Body of pancreas (tissue), 4 donors: Measurements from ENCODE around the gene NOX1. TPM values are rescaled to one million over a fixed set of nuclear protein-coding genes. Genes with fewer than 3 reads are reported as not detected.
"Not testable (repeated sequence)": the region's sequence is repeated elsewhere in the genome, so short reads cannot be mapped to it uniquely, and the experiment has no call there.

Experiments
- ATAC-seq: fragments of 150-250 bp; one replicate; pipeline ENCODE4 v1.9.1; 2016
- DNase-seq, 4 donors: peaks; one replicate each; pipeline ENCODE4 v3.0.0-alpha.2; 2019
- H3K27ac ChIP-seq, 4 donors: fragments of 200-600 bp; sonication (generic); 1 replicate in 3 of 4; 2 replicates in 1 of 4; pipeline versions ENCODE4 v1.5.1 to v1.6.1; 2016 to 2019; ENCODE audit warnings: mild to moderate bottlenecking in 1 of 4, mixed read lengths in 1 of 4, moderate library complexity in 1 of 4
- H3K27me3 ChIP-seq, 2 donors: fragments of 200-600 bp; sonication (generic); one replicate each; pipeline ENCODE4 v1.6.0; 2016; ENCODE audit warnings: mild to moderate bottlenecking in 1 of 2
- H3K36me3 ChIP-seq, 2 donors: fragments of 200-600 bp; sonication (generic); replicated peaks in 1 of 2; 2 replicates each; pipeline ENCODE4 v1.5.1; 2016; ENCODE audit warnings: low read depth in 2 of 2; ENCODE audit not compliant: insufficient read depth in 1 of 2
- H3K4me1 ChIP-seq: fragments of 200-600 bp; sonication (generic); one replicate; pipeline ENCODE4 v1.6.0; 2016
- H3K4me3 ChIP-seq, 2 donors: fragments of 200-600 bp; sonication (generic); 1 replicate in 1 of 2; 2 replicates in 1 of 2; pipeline ENCODE4 v1.5.1; 2016 to 2019
- H3K9me3 ChIP-seq, 3 donors: fragments of 200-600 bp; sonication (generic); 1 replicate in 2 of 3; 2 replicates in 1 of 3; pipeline ENCODE4 v1.5.1; 2016
- CTCF ChIP-seq, 7 experiments: fragments of 450-650 bp in 4 of 7; fragments of 200-600 bp in 3 of 7; sonication (generic) in 3 of 7; IDR thresholded peaks; one replicate each; pipeline ENCODE4 v1.5.1; 2016 to 2019; ENCODE audit warnings: antibody characterized with exemption in 7 of 7
- POLR2A ChIP-seq, 3 donors: fragments of 450-650 bp; IDR thresholded peaks; one replicate each; pipeline ENCODE4 v1.6.1; 2016; ENCODE audit warnings: antibody characterized with exemption in 3 of 3, mild to moderate bottlenecking in 2 of 3
- WGBS, 2 donors: methylation state at CpG; one replicate each; pipeline ENCODE4 v1.1.5; 2017; 5-methylcytosine and 5-hydroxymethylcytosine counted together
- intact Hi-C: fragments of 100-400 bp; cut with DNase I; formaldehyde crosslinking; loops from one replicate; pipeline ENCODE4 v1.15.1; 2023
- small RNA-seq: library from RNA; depleted of rRNA; stranded (forward); fragments of <200 nt; gene quantifications from one replicate; pipeline ENCODE3, GENCODE V24; 2016
- total RNA-seq, 2 donors: library from RNA; depleted of rRNA; stranded (reverse); fragments of >200 nt; gene quantifications; one replicate each; pipeline ENCODE4 v1.1.0, GENCODE V29; 2016

NOX1 gene
- total RNA-seq, 2 donors from 2014 or later: not detected

GRCh38 chrX:100802843-100803242, 71.3 kb downstream of the NOX1 start:
- DNase-seq: no peak
- H3K9me3 ChIP-seq: no peaks in the 10 kb centered on the region
- no peak overlapping the region for H3K4me3 ChIP-seq
- intact Hi-C loops: no loop called here
- no peak for TF ChIP-seq POLR2A (IDR thresholded peaks at IDR 0.05)
- TF ChIP-seq CTCF (IDR thresholded peaks at IDR 0.05): no peak
- ATAC-seq: no peak
- H3K27ac ChIP-seq: no peak overlapping the region
- WGBS, 2 donors: 71 to 74% methylated on average over 3 of the region's 3 CpGs
- H3K36me3 ChIP-seq: no peaks in the 10 kb centered on the region
- no peaks in the 10 kb centered on the region for H3K27me3 ChIP-seq
- no peaks in the 10 kb centered on the region for H3K4me1 ChIP-seq

GRCh38 chrX:100798484-100799214, 75.5 kb downstream of the NOX1 start:
- 46 to 49% methylated on average over 4 of the region's 4 CpGs for WGBS, 2 donors
- no peak overlapping the region for H3K4me3 ChIP-seq
- intact Hi-C loops: no loop called here
- H3K27ac ChIP-seq: no peak overlapping the region
- ATAC-seq (no peak), DNase-seq (no peak)
- H3K9me3 ChIP-seq: no peaks in the 10 kb centered on the region
- no peaks in the 10 kb centered on the region for H3K36me3 ChIP-seq
- H3K4me1 ChIP-seq: no peaks in the 10 kb centered on the region
- TF ChIP-seq CTCF (IDR thresholded peaks at IDR 0.05) (no peak), POLR2A (IDR thresholded peaks at IDR 0.05) (no peak)
- H3K27me3 ChIP-seq: no peaks in the 10 kb centered on the region

- H3K9me3 ChIP-seq: no peaks in the 10 kb centered on the region
- no peaks in the 10 kb centered on the region for H3K27me3 ChIP-seq
- intact Hi-C loops: no loop called here
- 71 to 80% methylated on average over 4 of the region's 4 CpGs for WGBS, 2 donors
- no peaks in the 10 kb centered on the region for H3K36me3 ChIP-seq
- no peaks in the 10 kb centered on the region for H3K4me1 ChIP-seq
- TF ChIP-seq POLR2A (IDR thresholded peaks at IDR 0.05): no peak
- no peak for TF ChIP-seq CTCF (IDR thresholded peaks at IDR 0.05)
- H3K4me3 ChIP-seq: no peak overlapping the region
- no peak for ATAC-seq
- H3K27ac ChIP-seq: no peak overlapping the region
- no peak for DNase-seq
Measured at GRCh38 chrX:100797359-100797758, 76.8 kb downstream of the NOX1 start.

- H3K36me3 ChIP-seq, H3K4me3 ChIP-seq, ATAC-seq, DNase-seq, H3K4me1 ChIP-seq, H3K9me3 ChIP-seq, H3K27me3 ChIP-seq, intact Hi-C loops, H3K27ac ChIP-seq: not testable (repeated sequence)
- 83 to 85% methylated on average over 5 to 7 of the region's 7 CpGs for WGBS, 2 donors
Measured at GRCh38 chrX:100796371-100796770, 77.8 kb downstream of the NOX1 start.

Small RNA genes lying within 50 kb of the gene (small RNA-seq; reads per million reads assigned to genes)
- not detected for gene RF00411

Other genes starting within 250 kb of the NOX1 start
- gene TSPAN6, start 237.6 kb downstream of the NOX1 start, total RNA-seq: 10 to 100 TPM in 1 of 2 donors, 1 to 10 TPM in 1; 8.2 to 19.2 TPM
- 10 to 100 TPM in 1 of 2 donors, 1 to 10 TPM in 1; 8.6 to 15.5 TPM for gene SRPX2, start 230.2 kb downstream of the NOX1 start, total RNA-seq
- gene SYTL4, start 142.2 kb downstream of the NOX1 start, total RNA-seq: 10 to 100 TPM; 19.1 to 21.3 TPM
- 1 to 10 TPM; 7.0 to 9.9 TPM for gene CSTF2, start 54.0 kb downstream of the NOX1 start, total RNA-seq
- gene XKRX, start 54.6 kb upstream of the NOX1 start, total RNA-seq: not detected
- not detected for gene ARL13A, start 95.3 kb upstream of the NOX1 start, total RNA-seq
- 1 to 10 TPM; 8.3 to 9.6 TPM for gene TRMT2B, start 177.8 kb upstream of the NOX1 start, total RNA-seq
- under 1 TPM in 1 of 2 donors, not detected in 1; 0.26 TPM for gene TMEM35A, start 204.5 kb upstream of the NOX1 start, total RNA-seq
- under 1 TPM in 1 of 2 donors, not detected in 1; 0.26 TPM for gene CENPI, start 223.8 kb upstream of the NOX1 start, total RNA-seq